Measurements from ENCODE around the gene APBA1. TPM values are rescaled to one million over a fixed set of nuclear protein-coding genes. Genes with fewer than 3 reads are reported as not detected.
A peak's percentile ranks its signal among the peaks of the same experiment; 100 is the strongest.

APBA1 gene
- total RNA-seq, 1 experiment from 2014 or later: 1.8 TPM

DNA sequence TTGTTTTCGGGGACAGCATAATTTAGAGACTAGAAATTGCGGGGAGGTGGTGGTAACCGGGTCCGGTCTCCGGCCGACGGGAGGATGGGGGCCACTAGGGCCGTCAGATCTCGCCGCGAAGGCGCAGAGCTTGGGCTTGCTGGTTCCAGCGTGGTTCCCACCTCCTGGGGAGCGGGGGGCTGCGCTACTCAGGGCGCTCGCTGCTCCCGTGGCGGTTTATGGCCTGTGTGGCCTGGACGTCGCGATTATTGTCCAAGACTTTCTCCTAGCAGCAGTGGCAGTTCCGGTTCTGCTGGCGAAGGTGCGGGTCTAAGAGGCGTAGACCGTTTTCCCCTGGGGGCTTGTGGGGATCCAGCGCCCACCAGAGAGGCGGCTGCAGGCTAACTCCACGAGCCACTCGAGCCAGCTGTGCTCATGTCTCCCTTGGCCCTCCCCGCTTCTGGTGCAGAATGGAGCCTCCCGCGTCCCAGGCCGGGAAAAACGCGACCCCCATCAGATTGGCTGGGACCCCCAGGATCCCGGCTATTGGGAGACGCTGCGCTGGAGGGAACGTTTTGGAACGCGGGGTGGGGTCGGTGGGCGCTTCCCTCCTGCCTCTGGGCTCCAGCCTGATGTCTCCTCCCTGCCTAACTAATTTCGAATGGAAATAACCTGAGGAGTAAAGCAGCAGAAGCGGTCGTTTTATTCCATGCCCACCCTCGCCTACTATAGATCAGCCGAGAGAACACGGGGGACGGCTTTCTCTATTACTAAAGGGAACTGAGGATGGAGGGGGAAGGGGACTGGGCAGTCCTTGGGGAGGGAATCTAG lies 260.0 kb downstream of the APBA1 start:
- Histone ChIP-seq H3K27me3 (ENCODE audit: insufficient read depth, low read length) (no peaks in the 10 kb centered on the region), H2AK5ac (ENCODE audit: insufficient read length, low read length) (no peak overlapping the region), H4K91ac (ENCODE audit: insufficient read length, low read depth, low read length) (no peak overlapping the region), H2BK15ac (ENCODE audit: low read depth, low read length) (no peak overlapping the region; the same call in 1 of the 2 replicates), H4K20me1 (ENCODE audit: control insufficient read depth, insufficient read depth, insufficient read length) (no peaks in the 10 kb centered on the region), H2BK12ac (ENCODE audit: insufficient read length, low read depth, low read length) (peak overlapping the region; percentile 57), H3K4ac (ENCODE audit: low read depth, low read length) (peak overlapping the region; percentile 25; the same call in 1 of the 2 replicates), H3K4me1 (ENCODE audit: insufficient read depth, low read length) (no peaks in the 10 kb centered on the region; the same call in 1 of the 2 replicates), H3K23ac (ENCODE audit: insufficient read length, low read depth, low read length) (no peak overlapping the region), H3K27ac (ENCODE audit: insufficient read length, low read depth, low read length) (no peak overlapping the region), H4K8ac (replicated peaks; ENCODE audit: insufficient read length, low read depth, low read length) (no peak overlapping the region), H2BK120ac (ENCODE audit: low read depth, low read length, poor library complexity, severe bottlenecking) (no peak overlapping the region), H2AFZ (ENCODE audit: low read length) (peak overlapping the region; percentile 69), H3K4me2 (ENCODE audit: insufficient read depth, insufficient read length, low read length) (no peak overlapping the region), H2BK20ac (ENCODE audit: low read depth, low read length, poor library complexity, severe bottlenecking) (no peak overlapping the region), H3K9ac (ENCODE audit: extremely low read depth, insufficient read length, low read length) (no peak overlapping the region), H3K14ac (ENCODE audit: insufficient read depth, low read length) (no peak overlapping the region; the same call in 1 of the 2 replicates), H3K79me1 (ENCODE audit: insufficient read depth, low read depth, low read length, poor library complexity, severe bottlenecking) (no peaks in the 10 kb centered on the region), H3T11ph (ENCODE audit: low read length) (no peak overlapping the region), H3K23me2 (ENCODE audit: insufficient read length, low read depth, low read length, poor library complexity, severe bottlenecking) (peaks cover 3% of the 10 kb centered on the region), H3K56ac (ENCODE audit: insufficient read length, low read depth, low read length) (no peak overlapping the region), H3K18ac (ENCODE audit: insufficient read length, low read depth, low read length) (no peak overlapping the region), H4K5ac (ENCODE audit: insufficient read length, low read depth, low read length) (no peak overlapping the region), H2BK5ac (ENCODE audit: insufficient read length, low read length) (no peak overlapping the region), H3K9me3 (ENCODE audit: control insufficient read depth, low read depth, low read length) (no peaks in the 10 kb centered on the region), H3K79me2 (ENCODE audit: insufficient read depth, low read length) (no peaks in the 10 kb centered on the region)
- TF ChIP-seq, protein P1, sequence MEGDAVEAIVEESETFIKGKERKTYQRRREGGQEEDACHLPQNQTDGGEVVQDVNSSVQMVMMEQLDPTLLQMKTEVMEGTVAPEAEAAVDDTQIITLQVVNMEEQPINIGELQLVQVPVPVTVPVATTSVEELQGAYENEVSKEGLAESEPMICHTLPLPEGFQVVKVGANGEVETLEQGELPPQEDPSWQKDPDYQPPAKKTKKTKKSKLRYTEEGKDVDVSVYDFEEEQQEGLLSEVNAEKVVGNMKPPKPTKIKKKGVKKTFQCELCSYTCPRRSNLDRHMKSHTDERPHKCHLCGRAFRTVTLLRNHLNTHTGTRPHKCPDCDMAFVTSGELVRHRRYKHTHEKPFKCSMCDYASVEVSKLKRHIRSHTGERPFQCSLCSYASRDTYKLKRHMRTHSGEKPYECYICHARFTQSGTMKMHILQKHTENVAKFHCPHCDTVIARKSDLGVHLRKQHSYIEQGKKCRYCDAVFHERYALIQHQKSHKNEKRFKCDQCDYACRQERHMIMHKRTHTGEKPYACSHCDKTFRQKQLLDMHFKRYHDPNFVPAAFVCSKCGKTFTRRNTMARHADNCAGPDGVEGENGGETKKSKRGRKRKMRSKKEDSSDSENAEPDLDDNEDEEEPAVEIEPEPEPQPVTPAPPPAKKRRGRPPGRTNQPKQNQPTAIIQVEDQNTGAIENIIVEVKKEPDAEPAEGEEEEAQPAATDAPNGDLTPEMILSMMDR (conservative IDR thresholded peaks at IDR 0.05): no peak
- WGBS (ENCODE audit: extremely low coverage, insufficient read length, low lambda C conversion rate): no CpG with 5 or more reads among the region's 52 CpGs
- DNase-seq: no peak
- H3K36me3 Mint-ChIP-seq (ENCODE audit: insufficient read depth in 1 of 3, low read depth in 3 of 3): peaks cover 0 to 10% (median 4%) of the 10 kb centered on the region in 3 experiments; a peak in 5 of 7 replicates
- peaks cover 26 to 29% of the 10 kb centered on the region in 2 experiments for H3K4me1 Mint-ChIP-seq
- no peak overlapping the region; a peak in 1 of 7 replicates for H3K27ac Mint-ChIP-seq
- no peak overlapping the region for H3K4me3 Mint-ChIP-seq
- H3K27me3 Mint-ChIP-seq (ENCODE audit: low read depth): peaks cover 4% of the 10 kb centered on the region
- peaks cover 3 to 4% of the 10 kb centered on the region in 2 experiments; a peak in 4 of 5 replicates for H3K9me3 Mint-ChIP-seq

All from H9 (cell line).